ENCODE measurements around the gene ZBTB17.
"Not testable (repeated sequence)": the region's sequence is repeated elsewhere in the genome, so short reads cannot be mapped to it uniquely, and the experiment has no call there.

ZBTB17 gene

DNA sequence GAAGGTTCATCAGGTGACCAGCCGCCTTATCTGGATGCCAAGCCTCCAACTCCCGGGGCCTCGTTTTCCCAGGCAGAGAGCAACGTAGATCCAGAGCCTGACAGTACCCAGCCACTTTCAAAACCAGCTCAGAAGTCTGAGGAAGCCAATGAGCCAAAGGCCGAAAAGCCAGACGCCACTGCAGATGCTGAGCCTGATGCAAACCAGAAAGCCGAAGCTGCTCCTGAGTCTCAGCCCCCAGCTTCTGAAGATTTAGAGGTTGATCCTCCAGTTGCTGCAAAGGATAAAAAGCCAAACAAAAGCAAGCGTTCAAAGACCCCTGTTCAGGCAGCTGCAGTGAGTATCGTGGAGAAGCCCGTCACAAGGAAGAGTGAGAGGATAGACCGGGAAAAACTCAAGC lies 44.5 kb downstream of the ZBTB17 start:
- peaks cover 90% of the 10 kb centered on the region for H3K36me3 ChIP-seq

DNA sequence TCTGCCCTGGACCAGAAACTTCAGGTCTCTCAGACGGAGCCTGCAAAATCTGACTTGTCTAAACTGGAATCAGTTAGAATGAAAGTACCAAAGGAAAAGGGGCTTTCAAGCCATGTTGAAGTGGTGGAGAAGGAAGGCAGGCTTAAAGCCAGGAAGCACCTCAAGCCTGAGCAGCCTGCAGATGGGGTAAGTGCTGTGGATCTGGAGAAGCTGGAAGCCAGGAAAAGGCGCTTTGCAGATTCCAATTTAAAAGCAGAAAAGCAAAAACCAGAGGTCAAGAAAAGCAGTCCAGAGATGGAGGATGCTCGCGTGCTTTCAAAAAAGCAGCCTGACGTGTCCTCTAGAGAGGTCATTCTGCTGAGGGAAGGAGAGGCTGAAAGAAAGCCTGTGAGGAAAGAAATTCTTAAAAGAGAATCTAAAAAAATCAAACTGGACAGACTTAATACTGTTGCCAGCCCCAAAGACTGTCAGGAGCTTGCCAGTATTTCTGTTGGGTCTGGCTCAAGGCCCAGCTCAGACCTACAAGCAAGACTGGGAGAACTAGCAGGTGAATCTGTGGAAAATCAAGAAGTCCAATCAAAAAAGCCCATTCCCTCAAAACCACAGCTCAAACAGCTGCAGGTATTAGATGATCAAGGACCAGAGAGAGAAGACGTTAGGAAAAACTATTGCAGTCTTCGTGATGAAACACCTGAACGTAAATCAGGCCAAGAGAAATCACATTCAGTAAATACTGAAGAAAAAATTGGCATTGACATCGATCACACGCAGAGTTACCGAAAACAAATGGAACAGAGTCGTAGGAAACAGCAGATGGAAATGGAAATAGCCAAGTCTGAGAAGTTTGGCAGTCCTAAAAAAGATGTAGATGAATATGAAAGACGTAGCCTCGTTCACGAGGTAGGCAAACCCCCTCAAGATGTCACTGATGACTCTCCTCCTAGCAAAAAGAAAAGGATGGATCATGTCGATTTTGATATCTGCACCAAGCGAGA lies 46.6 kb downstream of the ZBTB17 start:
- no peak for DNase-seq
- no peak for TF ChIP-seq CTCF (IDR thresholded peaks at IDR 0.05; ENCODE audit: low read depth, low read length)
- Histone ChIP-seq H3K27me3 (ENCODE audit: insufficient read depth, low read depth, severe bottlenecking) (no peaks in the 10 kb centered on the region), H3K4me3 (ENCODE audit: low read depth, low read length) (no peak overlapping the region), H3K36me3 (peaks cover 91% of the 10 kb centered on the region), H3K27ac (no peak overlapping the region), H3K9me3 (ENCODE audit: severe bottlenecking) (no peaks in the 10 kb centered on the region)

More for the DNA sequence above, 44.5 kb downstream of the ZBTB17 start:
- H3K4me3 ChIP-seq (ENCODE audit: low read depth, low read length), result no peak overlapping the region
- TF ChIP-seq CTCF (IDR thresholded peaks at IDR 0.05; ENCODE audit: low read depth, low read length), result no peak
- no peak for DNase-seq
- H3K27ac ChIP-seq, result no peak overlapping the region
- no peaks in the 10 kb centered on the region for H3K9me3 ChIP-seq (ENCODE audit: severe bottlenecking)
- no peaks in the 10 kb centered on the region for H3K27me3 ChIP-seq (ENCODE audit: insufficient read depth, low read depth, severe bottlenecking)

DNA sequence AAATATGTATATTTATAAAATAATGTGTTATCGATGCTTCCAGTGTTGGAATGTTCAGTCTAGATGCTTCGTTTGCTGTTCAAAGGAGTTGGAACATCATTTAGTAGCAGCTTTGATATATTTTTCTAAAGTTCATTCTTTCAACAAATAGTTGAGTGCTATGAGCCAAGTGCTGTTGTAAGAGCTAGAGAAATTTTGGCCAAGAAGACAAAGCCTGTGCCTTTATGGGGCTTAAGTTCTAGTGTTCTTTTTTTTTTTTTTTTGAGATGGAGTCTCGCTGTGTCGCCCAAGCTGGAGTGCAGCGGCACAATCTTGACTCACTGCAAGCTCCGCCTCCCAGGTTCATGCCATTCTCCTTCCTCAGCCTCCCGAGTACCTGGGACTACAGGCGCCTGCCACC lies 49.5 kb downstream of the ZBTB17 start:
- H3K27ac ChIP-seq; DNase-seq; H3K4me3 ChIP-seq (ENCODE audit: low read depth, low read length); H3K27me3 ChIP-seq (ENCODE audit: insufficient read depth, low read depth, severe bottlenecking); H3K9me3 ChIP-seq (ENCODE audit: severe bottlenecking): not testable (repeated sequence)
- H3K36me3 ChIP-seq, result peaks cover 92% of the 10 kb centered on the region

DNA sequence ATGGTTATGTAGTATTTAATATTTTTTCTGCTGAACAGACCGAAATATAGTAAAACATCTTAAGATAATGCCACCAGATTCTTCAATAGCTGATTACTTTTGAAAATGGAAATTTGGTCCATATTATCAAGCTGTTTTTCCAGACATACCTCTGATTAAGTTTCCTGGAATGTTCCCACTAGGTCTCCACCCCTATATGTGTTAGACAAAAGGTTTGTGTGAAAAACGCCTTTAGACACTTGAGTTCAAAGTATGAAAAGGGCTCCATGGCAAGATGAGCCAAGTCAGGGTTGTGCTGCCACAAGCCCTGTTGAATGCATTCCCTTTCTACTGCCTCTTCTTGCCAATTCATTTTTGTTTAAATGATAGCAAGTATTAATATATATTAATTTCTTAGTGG lies 52.7 kb downstream of the ZBTB17 start:
- Histone ChIP-seq H3K9me3 (ENCODE audit: severe bottlenecking) (no peaks in the 10 kb centered on the region), H3K36me3 (peaks cover 90% of the 10 kb centered on the region)
- DNase-seq, result no peak

DNA sequence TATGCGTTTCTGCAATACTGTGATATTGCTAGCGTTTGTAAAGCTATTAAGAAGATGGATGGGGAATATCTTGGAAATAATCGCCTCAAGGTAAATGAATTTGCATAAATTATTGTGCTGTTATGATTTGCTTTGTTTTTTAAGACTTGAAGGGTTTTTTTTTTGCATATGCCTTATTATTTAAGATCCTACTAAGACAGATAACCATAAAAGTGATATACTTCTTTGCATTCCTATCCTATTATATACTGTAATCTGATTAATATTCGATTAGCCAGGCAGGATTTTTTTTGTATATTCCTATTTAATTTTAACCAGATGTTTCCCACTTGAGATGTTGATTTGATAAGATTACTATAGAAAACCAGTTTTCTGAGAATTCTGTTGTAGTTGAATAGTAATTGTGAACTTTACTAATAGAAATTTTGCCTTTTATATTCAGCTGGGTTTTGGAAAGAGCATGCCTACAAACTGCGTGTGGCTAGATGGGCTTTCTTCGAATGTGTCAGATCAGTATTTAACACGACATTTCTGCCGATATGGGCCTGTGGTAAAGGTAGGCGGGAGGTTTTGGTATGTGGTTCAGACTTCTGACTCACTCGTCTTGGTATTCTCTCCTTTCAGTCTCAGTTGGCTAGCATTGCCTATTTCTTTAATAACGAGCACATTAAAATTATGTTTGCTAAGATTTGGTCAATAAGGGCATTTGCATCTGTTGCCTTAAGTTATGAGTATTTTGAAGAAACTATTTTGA lies 56.8 kb downstream of the ZBTB17 start:
- Histone ChIP-seq H3K27me3 (ENCODE audit: insufficient read depth, low read depth, severe bottlenecking) (no peaks in the 10 kb centered on the region), H3K36me3 (peaks cover 93% of the 10 kb centered on the region), H3K4me3 (ENCODE audit: low read depth, low read length) (no peak overlapping the region), H3K9me3 (ENCODE audit: severe bottlenecking) (no peaks in the 10 kb centered on the region), H3K27ac (no peak overlapping the region)
- DNase-seq, result no peak
- no peak for TF ChIP-seq CTCF (IDR thresholded peaks at IDR 0.05; ENCODE audit: low read depth, low read length)

More for the DNA sequence above, 52.7 kb downstream of the ZBTB17 start:
- H3K4me3 ChIP-seq (ENCODE audit: low read depth, low read length), result no peak overlapping the region
- no peak for TF ChIP-seq CTCF (IDR thresholded peaks at IDR 0.05; ENCODE audit: low read depth, low read length)
- H3K27me3 ChIP-seq (ENCODE audit: insufficient read depth, low read depth, severe bottlenecking), result no peaks in the 10 kb centered on the region
- H3K27ac ChIP-seq, result no peak overlapping the region

DNA sequence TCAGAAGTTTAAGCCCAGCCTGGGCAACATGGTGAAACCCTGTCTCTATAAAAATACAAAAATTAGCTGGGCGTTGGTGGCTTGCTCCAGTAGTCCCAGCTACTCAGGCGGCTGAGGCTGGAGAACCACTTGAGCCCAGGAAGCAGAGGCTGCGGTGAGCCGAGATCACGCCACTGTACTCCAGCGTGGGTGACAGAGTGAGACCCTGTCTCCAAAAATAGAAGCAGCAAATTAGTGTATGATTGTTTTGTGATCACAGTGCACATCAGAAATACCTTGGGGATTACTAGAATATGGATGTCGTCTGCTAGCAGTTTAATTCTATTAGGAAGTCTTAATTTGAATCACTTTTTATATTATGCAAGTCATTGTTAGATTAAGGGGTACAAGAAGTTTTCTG lies 59.0 kb downstream of the ZBTB17 start:
- no peak overlapping the region for H3K4me3 ChIP-seq (ENCODE audit: low read depth, low read length)
- H3K27me3 ChIP-seq (ENCODE audit: insufficient read depth, low read depth, severe bottlenecking), result no peaks in the 10 kb centered on the region
- no peak overlapping the region for H3K27ac ChIP-seq
- no peak for TF ChIP-seq CTCF (IDR thresholded peaks at IDR 0.05; ENCODE audit: low read depth, low read length)
- peaks cover 84% of the 10 kb centered on the region for H3K36me3 ChIP-seq
- DNase-seq, result no peak
- no peaks in the 10 kb centered on the region for H3K9me3 ChIP-seq (ENCODE audit: severe bottlenecking)

Measured in WERI-Rb-1 (cell line).